NCI-H2171 (cell line): ENCODE measurements around the gene RABGGTA.
"Not testable (repeated sequence)": the region's sequence is repeated elsewhere in the genome, so short reads cannot be mapped to it uniquely, and the experiment has no call there.

Experiments
- DNase-seq: peaks from one replicate; lab custom pipeline; 2025; lab: John Stamatoyannopoulos, UW

Gene RABGGTA

GRCh38 chr14:24240110-24240918 is 31.1 kb downstream of the RABGGTA start:
- no peak for DNase-seq

- DNase-seq: no peak
Measured at GRCh38 chr14:24238527-24239037, 32.8 kb downstream of the RABGGTA start.

- DNase-seq: no peak
Measured at GRCh38 chr14:24238123-24238522, 33.3 kb downstream of the RABGGTA start.

GRCh38 chr14:24237463-24237955 is 33.9 kb downstream of the RABGGTA start:
- no peak for DNase-seq

- DNase-seq: no peak
Measured at GRCh38 chr14:24236689-24237462, 34.5 kb downstream of the RABGGTA start.

- no peak for DNase-seq
Measured at GRCh38 chr14:24235804-24236688, 35.4 kb downstream of the RABGGTA start.

GRCh38 chr14:24234095-24235005 is 37.0 kb downstream of the RABGGTA start:
- no peak for DNase-seq

GRCh38 chr14:24233538-24233866 is 37.9 kb downstream of the RABGGTA start:
- DNase-seq: no peak

GRCh38 chr14:24232645-24233537 is 38.5 kb downstream of the RABGGTA start, which contains the start of gene GMPR2:
Gene GMPR2 (plus strand): TSS chr14:24232929. CDS start chr14:24233254, 325 bp downstream.
- peak; percentile 83 for DNase-seq

- peak; percentile 94 for DNase-seq
Measured at GRCh38 chr14:24232121-24232644, 39.2 kb downstream of the RABGGTA start, which contains the start of gene NEDD8. Gene NEDD8 (minus strand): TSS chr14:24232367. CDS start chr14:24232267, 100 bp downstream.

- DNase-seq: no peak
Measured at GRCh38 chr14:24231263-24232120, 39.9 kb downstream of the RABGGTA start.

- DNase-seq: no peak
Measured at GRCh38 chr14:24228902-24229301, 42.5 kb downstream of the RABGGTA start.

- no peak for DNase-seq
Measured at GRCh38 chr14:24226473-24226872, 44.9 kb downstream of the RABGGTA start.

GRCh38 chr14:24224618-24225071 is 46.8 kb downstream of the RABGGTA start:
- no peak for DNase-seq

GRCh38 chr14:24222987-24223386 is 48.4 kb downstream of the RABGGTA start:
- DNase-seq: not testable (repeated sequence)

GRCh38 chr14:24219521-24219920 is 51.9 kb downstream of the RABGGTA start:
- no peak for DNase-seq

- no peak for DNase-seq
Measured at GRCh38 chr14:24219080-24219479, 52.3 kb downstream of the RABGGTA start.

- DNase-seq: not testable (repeated sequence)
Measured at GRCh38 chr14:24216876-24217275, 54.5 kb downstream of the RABGGTA start.
